Keratinocyte (primary cell): ENCODE measurements around the gene LRRC4C. TPM values are rescaled to one million over a fixed set of nuclear protein-coding genes. Genes with fewer than 3 reads are reported as not detected.

ENCODE experiments used
- DNase-seq: peaks from one replicate; pipeline ENCODE4 v3.0.0-alpha.2; 2011; ENCODE audit warnings: low read depth, missing footprints, low spot score
- FAIRE-seq: peaks from 2 replicates; lab custom pipeline; 2011; peaks lifted over from hg19 to GRCh38; lab: Jason Lieb, UNC
- H2AFZ ChIP-seq: 2 replicates; pipeline ENCODE4 v1.6.0; 2012; ENCODE audit warnings: low read length, control low read depth, inconsistent platforms; ENCODE audit not compliant: control insufficient read depth
- H3K27ac ChIP-seq: 2 replicates; pipeline ENCODE4 v1.5.1; 2011; ENCODE audit warnings: low read length; ENCODE audit not compliant: control insufficient read depth, insufficient read depth
- H3K27me3 ChIP-seq: 3 replicates; pipeline ENCODE4 v1.6.0; 2011; ENCODE audit warnings: low read length; ENCODE audit not compliant: control insufficient read depth, insufficient read depth; ENCODE audit errors: extremely low read depth
- H3K36me3 ChIP-seq, 2 experiments: 2 replicates in 1 of 2; 3 replicates in 1 of 2; pipeline ENCODE4 v1.5.1; 2011; ENCODE audit warnings: low read length in 2 of 2, mild to moderate bottlenecking in 1 of 2; ENCODE audit not compliant: control insufficient read depth in 2 of 2, insufficient read depth in 2 of 2; ENCODE audit errors: extremely low read depth in 1 of 2
- H3K4me1 ChIP-seq: 3 replicates; pipeline ENCODE4 v1.5.1; 2011; ENCODE audit warnings: low read length; ENCODE audit not compliant: control insufficient read depth, insufficient read depth; ENCODE audit errors: extremely low read depth
- H3K4me2 ChIP-seq: 3 replicates; pipeline ENCODE4 v1.6.0; 2011; ENCODE audit warnings: low read depth, low read length; ENCODE audit not compliant: control insufficient read depth, insufficient read depth; ENCODE audit errors: extremely low read depth
- H3K4me3 ChIP-seq, 3 experiments: fragments of 200-600 bp in 1 of 3; sonication (generic) in 1 of 3; 2 replicates in 2 of 3; 3 replicates in 1 of 3; pipeline ENCODE4 v1.5.1; 2011 to 2016; ENCODE audit warnings: low read length in 3 of 3, mild to moderate bottlenecking in 3 of 3, control low read depth in 2 of 3, inconsistent platforms in 1 of 3, low read depth in 1 of 3, mixed read lengths in 1 of 3, mixed run types in 1 of 3, moderate library complexity in 1 of 3; ENCODE audit not compliant: control insufficient read depth in 2 of 3, insufficient read depth in 2 of 3; ENCODE audit errors: extremely low read depth in 1 of 3
- H3K79me2 ChIP-seq: 2 replicates; pipeline ENCODE4 v1.6.0; 2012; ENCODE audit warnings: low read length; ENCODE audit not compliant: control insufficient read depth, insufficient read depth
- H3K9ac ChIP-seq: 3 replicates; pipeline ENCODE4 v1.6.0; 2011; ENCODE audit warnings: low read length; ENCODE audit not compliant: control insufficient read depth, insufficient read depth; ENCODE audit errors: extremely low read depth
- H3K9me1 ChIP-seq: 3 replicates; pipeline ENCODE4 v1.6.0; 2011; ENCODE audit warnings: low read length; ENCODE audit not compliant: control insufficient read depth, insufficient read depth; ENCODE audit errors: extremely low read depth
- H3K9me3 ChIP-seq: 2 replicates; pipeline ENCODE4 v1.5.1; 2012; ENCODE audit warnings: low read depth, low read length; ENCODE audit not compliant: control insufficient read depth
- H4K20me1 ChIP-seq: 3 replicates; pipeline ENCODE4 v1.6.0; 2011; ENCODE audit warnings: low read length; ENCODE audit not compliant: control insufficient read depth, insufficient read depth; ENCODE audit errors: extremely low read depth
- EZH2 ChIP-seq: IDR thresholded peaks from one replicate; pipeline ENCODE4 v1.6.1; 2012; ENCODE audit warnings: inconsistent platforms, mild to moderate bottlenecking, low read length, moderate library complexity
- dilution Hi-C: fragments of 300-500 bp; cut with MboI; formaldehyde crosslinking; loops from one replicate; pipeline ENCODE4 v1.7.0; 2020; ENCODE audit warnings: low sequenced_read_pairs; ENCODE audit not compliant: extremely low pct_ligation_motif_present
- polyA plus RNA-seq, 5 experiments: library from polyadenylated mRNA; depleted of rRNA in 3 of 5; stranded (reverse) in 3 of 5; stranded (forward) in 1 of 5; unstranded in 1 of 5; fragments of >200 nt; gene quantifications; 1 replicate in 1 of 5; 2 replicates in 3 of 5; 3 replicates in 1 of 5; pipeline versions ENCODE4 v1.2.1 to v1.2.3, GENCODE V29; 2011 to 2012; ENCODE audit warnings: missing spikeins in 2 of 5, low read depth in 1 of 5, low replicate concordance in 1 of 5
- TF ChIP-seq, protein P1 (sequence below), 3 experiments: IDR thresholded peaks in 1 of 3; conservative IDR thresholded peaks in 1 of 3; optimal IDR thresholded peaks in 1 of 3; 2 replicates in 2 of 3; 3 replicates in 1 of 3; pipeline versions ENCODE3 to v1.5.1; 2011; ENCODE audit warnings: low read length in 3 of 3, mild to moderate bottlenecking in 3 of 3, moderate library complexity in 2 of 3, control low read depth in 1 of 3, inconsistent platforms in 1 of 3; ENCODE audit not compliant: insufficient read depth in 2 of 3; ENCODE audit errors: extremely low read depth in 1 of 3

The LRRC4C gene
- polyA plus RNA-seq, 1 donor (not counting 4 experiments of a cell fraction or from before 2014, with no cell fraction given): not detected

DNA sequence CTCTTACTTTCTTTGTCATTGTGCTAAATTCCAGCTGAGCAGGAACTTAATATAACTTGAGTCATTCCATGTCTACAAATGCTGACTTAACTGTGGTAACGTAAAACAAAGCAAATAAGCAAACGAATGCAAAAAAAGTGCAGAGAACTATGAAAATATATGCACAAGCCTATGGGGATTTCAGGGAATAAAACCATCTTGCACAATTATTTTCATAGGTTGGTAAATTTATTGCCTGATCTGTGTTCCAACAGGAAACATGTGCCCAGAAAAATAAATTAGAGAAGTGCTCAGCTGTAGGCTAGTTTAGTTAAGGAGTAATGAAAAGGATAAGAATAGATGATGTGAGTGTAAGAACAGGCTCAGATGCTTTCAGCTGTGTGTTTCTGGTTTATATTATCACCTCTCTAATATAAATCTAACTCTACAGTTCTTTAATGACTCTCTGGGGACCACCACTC, 1169.3 kb downstream of the LRRC4C start:
- DNase-seq: no peak
- Histone ChIP-seq H3K27ac (no peak overlapping the region), H2AFZ (no peak overlapping the region), H4K20me1 (no peaks in the 10 kb centered on the region), H3K9me1 (no peaks in the 10 kb centered on the region), H3K27me3 (no peaks in the 10 kb centered on the region), H3K79me2 (no peaks in the 10 kb centered on the region), H3K36me3 (no peaks in the 10 kb centered on the region), H3K4me2 (no peak overlapping the region), H3K4me3 (no peak overlapping the region), H3K9ac (no peak overlapping the region), H3K4me1 (peaks cover 2% of the 10 kb centered on the region), H3K9me3 (no peaks in the 10 kb centered on the region)
- dilution Hi-C loops: no loop called here
- TF ChIP-seq EZH2: no peak
- TF ChIP-seq, protein P1, sequence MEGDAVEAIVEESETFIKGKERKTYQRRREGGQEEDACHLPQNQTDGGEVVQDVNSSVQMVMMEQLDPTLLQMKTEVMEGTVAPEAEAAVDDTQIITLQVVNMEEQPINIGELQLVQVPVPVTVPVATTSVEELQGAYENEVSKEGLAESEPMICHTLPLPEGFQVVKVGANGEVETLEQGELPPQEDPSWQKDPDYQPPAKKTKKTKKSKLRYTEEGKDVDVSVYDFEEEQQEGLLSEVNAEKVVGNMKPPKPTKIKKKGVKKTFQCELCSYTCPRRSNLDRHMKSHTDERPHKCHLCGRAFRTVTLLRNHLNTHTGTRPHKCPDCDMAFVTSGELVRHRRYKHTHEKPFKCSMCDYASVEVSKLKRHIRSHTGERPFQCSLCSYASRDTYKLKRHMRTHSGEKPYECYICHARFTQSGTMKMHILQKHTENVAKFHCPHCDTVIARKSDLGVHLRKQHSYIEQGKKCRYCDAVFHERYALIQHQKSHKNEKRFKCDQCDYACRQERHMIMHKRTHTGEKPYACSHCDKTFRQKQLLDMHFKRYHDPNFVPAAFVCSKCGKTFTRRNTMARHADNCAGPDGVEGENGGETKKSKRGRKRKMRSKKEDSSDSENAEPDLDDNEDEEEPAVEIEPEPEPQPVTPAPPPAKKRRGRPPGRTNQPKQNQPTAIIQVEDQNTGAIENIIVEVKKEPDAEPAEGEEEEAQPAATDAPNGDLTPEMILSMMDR (optimal IDR thresholded peaks at IDR 0.05 in 1 of 3, IDR thresholded peaks at IDR 0.05 in 1 of 3, conservative IDR thresholded peaks at IDR 0.05 in 1 of 3; ENCODE audit: extremely low read depth in 1 of 3, insufficient read depth in 2 of 3, low read length in 3 of 3): no peak
- FAIRE-seq: no peak

DNA sequence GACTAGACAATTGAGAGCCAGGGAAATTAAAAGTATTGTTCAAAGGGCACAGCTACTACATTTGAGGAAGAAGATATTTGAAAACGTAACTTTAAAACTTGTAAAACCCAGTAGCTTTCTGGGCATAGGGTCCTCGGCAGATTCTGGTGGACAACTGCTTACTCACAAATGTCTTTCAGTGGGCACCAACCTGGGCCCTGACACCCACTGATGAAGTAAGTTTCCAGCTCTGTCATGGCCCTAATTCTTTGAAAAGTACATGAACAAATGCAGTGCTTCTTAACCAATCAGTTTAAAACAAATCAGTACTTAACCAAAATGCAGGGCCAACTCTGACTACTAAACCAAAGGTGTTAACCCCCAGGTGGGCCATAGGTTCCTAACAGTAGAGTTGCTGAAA, 1170.1 kb downstream of the LRRC4C start:
- DNase-seq (no peak), FAIRE-seq (no peak)
- Histone ChIP-seq H3K27me3 (no peaks in the 10 kb centered on the region), H3K9ac (no peak overlapping the region), H3K9me3 (no peaks in the 10 kb centered on the region), H3K79me2 (no peaks in the 10 kb centered on the region), H4K20me1 (no peaks in the 10 kb centered on the region), H3K27ac (no peak overlapping the region), H3K36me3 (no peaks in the 10 kb centered on the region), H2AFZ (no peak overlapping the region), H3K4me1 (peaks cover 2% of the 10 kb centered on the region), H3K9me1 (no peaks in the 10 kb centered on the region), H3K4me3 (no peak overlapping the region), H3K4me2 (no peak overlapping the region)
- TF ChIP-seq, protein P1 (optimal IDR thresholded peaks at IDR 0.05 in 1 of 3, IDR thresholded peaks at IDR 0.05 in 1 of 3, conservative IDR thresholded peaks at IDR 0.05 in 1 of 3; ENCODE audit: extremely low read depth in 1 of 3, insufficient read depth in 2 of 3, low read length in 3 of 3): no peak
- TF ChIP-seq EZH2: no peak
- dilution Hi-C loops: no loop called here
